ENCODE results near the gene C1orf21. TPM values are rescaled to one million over a fixed set of nuclear protein-coding genes. Genes with fewer than 3 reads are reported as not detected.

The C1orf21 gene
- total RNA-seq, 1 donor from 2014 or later: 47.6 TPM

- DNase-seq: no peak
Observed at GRCh38 chr1:184660462-184661191, 273.8 kb downstream of the C1orf21 start.

DNA sequence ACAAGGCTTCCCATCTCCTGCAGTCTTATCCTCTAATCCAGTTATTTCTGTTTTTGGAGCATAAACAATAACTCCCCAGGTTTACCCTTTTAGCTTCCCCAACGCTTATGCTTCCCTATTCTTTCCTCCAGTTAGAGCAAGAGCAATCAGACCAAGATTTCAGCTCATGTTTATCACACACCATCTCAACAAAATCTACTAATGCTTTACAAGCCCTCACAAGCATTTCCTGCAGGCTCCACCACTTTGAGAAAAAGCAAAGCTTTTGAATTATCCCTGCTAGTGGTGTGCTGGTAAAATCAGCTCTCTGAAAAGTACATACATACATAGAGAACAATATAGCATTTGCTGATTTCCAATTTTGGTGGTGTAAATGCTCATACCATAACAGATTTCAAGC, 275.0 kb downstream of the C1orf21 start:
- no peak for DNase-seq

GRCh38 chr1:184664042-184664660, 277.3 kb downstream of the C1orf21 start:
- DNase-seq: peak; percentile 91

- DNase-seq: no peak
Observed at GRCh38 chr1:184664661-184665060, 277.8 kb downstream of the C1orf21 start.

- no peak for DNase-seq
Observed at GRCh38 chr1:184665360-184665759, 278.5 kb downstream of the C1orf21 start.

- DNase-seq: no peak
Observed at GRCh38 chr1:184669391-184669790, 282.6 kb downstream of the C1orf21 start.

- DNase-seq: no peak
Observed at GRCh38 chr1:184672013-184672726, 285.3 kb downstream of the C1orf21 start.

DNA sequence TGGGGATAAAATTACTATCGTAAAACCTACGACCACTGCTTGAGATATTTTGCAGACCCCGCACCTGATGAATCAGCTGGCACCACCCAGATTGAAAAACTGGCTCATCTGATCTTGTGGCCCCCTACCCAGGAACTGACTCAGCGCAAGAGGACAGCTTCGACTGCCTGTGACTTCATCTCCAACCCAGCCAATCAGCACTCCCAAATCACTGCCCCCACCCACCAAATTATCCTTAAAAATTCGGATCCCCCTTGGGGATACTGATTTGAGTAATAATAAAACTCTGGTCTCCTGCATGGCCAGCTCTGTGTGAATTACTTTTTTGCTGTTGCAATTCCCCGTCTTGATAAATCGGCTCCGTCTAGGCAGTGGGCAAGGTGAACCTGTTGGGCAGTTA, 286.5 kb downstream of the C1orf21 start:
- no peak for DNase-seq

DNA sequence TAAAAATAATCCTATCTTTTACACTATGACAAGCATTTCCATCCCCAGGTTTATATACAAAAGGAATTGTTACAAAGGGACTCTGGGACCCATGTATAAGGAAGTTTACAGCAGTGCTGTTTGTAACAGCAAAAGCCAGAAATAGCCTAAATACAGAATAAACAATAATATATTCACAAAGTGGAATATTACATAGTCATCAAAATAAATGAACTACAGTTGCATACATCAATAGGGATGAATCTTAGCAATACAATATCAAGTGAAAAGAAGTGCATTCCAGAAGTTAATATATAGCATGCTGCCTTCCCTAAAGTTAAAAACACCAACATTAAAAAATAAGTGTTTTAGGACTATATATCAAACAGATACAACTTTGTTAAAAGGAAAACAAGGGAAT, 290.5 kb downstream of the C1orf21 start:
- no peak for DNase-seq

Data from tongue (tissue), 2 donors.